ELF-1 (cell line): ENCODE results near the gene SPPL2A.

Source experiments
- DNase-seq: peaks from one replicate; pipeline ENCODE4 v3.0.0-alpha.2; 2016; ENCODE audit warnings: low read depth, low spot score

Gene SPPL2A

DNA sequence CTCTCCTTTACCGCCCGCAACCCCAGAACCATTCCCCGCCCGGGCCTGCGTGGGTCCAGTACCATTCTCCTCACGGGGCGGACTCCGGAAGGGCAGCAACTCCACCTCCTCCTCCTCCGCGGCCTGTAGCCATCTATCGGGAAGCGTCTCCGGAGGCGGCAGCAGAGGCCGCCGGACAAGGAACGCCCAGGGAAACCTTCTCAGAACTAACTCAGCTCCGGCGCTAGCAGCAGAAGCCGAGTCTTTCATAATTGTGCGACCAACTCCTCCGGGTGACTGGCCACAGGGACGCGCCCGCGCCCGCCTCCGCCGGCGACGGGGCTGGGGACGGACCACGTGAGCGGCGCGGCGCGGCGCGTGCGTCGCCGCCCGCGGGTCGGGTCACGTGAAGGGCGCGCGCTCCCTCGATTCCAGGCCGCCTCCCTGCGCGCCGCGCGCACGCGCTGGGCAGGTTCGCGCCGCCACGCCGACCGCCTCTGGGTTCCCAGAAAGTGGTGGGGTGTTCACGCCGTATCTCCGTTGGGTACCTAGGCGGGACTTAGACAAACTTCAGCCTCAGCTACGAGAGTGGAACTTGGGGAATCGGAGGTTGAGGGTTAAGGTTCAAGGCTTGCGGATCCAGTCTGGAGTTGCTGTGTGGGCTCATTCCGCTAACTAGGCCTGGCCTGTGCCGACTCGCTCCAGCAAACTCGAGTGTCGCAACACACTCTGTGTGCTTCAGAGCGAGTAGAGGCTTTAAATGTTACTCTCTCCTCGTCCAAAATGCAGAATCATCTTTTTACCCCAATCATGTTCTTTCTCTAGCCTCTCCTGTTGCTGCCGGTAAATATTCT is 78.8 kb downstream of the SPPL2A start, which contains the start of gene TRPM7:
Gene TRPM7 (minus strand): TSS at position 329 of the 833 bp plus-strand sequence. CDS start 264 bp downstream, at position 65.
- DNase-seq: peak; percentile 90

DNA sequence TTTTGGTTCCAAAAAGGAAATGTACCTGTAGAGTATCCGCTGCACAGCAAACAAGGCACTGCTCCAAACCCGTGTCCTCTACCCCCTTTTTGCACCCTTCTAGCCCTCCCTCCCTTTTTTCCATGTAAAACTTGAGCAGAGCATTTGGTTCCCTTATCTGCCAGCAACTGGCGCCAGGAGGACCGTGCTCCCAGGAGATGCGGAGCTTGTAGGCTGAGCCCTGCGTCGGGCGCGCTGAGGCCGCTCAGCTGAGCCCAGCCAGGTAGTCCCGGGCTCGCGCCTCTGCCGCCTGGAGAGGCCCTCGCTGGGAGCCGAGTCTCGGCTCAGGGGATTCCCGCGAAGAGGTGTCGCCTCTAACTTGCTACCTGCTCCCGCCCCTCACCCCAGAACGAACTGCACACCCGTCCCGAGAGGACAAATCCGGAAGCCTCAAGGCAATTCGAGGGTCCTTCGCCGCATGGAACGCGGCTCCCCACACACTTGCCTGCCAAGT is 79.5 kb downstream of the SPPL2A start:
- peak; percentile 83 for DNase-seq

DNA sequence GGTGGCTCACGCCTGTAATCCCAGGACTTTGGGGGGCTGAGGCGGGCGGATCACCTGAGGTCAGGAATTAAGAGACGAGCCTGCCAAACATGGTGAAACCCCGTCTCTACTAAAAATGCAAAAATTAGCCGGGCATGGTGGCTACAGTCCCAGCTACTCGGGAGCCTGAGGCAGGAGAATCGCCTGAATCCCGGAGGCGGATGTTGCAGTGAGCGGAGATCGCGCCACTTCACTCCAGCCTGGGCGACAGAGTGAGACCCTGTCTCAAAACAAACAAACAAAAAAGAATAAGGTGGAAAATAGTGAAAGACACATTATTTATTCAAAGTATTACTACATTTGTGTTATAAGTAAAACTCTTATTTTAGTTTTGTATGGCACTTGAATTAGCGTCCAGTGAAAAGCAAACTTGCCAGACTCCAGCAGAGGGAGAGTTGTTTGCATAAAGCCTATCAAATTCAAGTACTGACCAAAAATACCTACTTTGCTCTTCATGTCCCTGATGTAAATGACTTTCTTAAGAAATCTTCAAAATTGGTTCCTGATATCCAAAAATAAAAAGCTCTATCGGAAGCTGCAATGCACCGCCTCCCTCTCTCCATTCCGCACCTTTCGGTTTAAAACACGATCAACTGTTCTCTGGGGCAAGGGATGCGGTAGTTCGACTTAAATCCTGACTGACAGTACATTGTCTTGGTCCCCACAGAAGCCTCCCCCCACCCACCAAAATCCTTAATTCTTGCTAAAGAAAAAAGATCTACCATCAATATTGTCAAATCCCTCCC is 80.1 kb downstream of the SPPL2A start:
- DNase-seq: peak; percentile 40

DNA sequence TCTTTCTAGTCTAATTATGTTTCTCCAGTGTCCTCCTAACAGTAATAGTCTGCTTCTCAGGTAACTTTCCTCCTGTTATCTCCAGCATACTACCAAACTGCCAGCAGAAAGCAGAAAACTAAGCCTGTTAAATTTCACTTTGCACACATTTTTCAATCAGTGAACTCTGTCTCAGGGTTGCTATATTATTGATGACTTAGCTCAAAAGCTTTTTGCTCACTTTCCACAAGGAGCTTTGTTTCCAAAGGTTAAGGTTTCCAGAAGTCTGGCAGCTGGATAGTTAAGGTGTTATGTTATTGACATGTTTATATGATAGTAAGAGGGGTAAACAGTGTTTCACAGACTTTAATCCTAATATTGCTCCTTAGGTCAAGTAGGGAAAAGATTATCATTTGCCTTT is 84.0 kb downstream of the SPPL2A start:
- no peak for DNase-seq

DNA sequence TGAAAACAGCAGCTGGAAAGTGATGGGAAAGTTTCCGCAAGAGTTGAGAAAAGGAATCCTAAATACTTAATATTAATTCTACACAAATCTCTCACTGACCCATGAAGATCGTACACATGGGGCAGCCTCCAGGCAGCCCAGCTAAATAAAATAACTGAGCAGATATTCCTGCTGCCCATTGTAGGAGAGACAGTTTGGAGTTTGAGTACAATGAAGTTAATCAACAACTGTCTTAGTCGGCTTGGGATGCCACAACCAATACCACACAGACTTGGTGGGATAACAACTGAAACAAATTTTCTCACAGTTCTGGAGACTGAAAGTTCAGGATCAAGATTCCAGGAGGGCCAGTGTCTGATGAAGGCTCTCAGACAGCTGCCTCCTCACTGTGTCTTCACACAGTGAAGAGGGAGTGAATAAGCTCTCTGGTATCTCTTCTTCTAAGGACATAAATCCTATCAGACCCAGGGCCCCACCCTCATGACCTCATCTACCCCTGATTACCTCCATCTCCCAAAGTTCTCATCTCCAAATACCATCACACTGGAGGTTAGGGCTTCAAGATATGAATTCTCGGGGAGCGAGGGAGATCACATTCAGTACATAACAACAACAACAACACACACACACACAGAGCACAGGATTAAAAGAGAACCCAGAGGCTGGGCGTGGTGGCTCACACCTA is 88.6 kb downstream of the SPPL2A start:
- peak; percentile 44 for DNase-seq

DNA sequence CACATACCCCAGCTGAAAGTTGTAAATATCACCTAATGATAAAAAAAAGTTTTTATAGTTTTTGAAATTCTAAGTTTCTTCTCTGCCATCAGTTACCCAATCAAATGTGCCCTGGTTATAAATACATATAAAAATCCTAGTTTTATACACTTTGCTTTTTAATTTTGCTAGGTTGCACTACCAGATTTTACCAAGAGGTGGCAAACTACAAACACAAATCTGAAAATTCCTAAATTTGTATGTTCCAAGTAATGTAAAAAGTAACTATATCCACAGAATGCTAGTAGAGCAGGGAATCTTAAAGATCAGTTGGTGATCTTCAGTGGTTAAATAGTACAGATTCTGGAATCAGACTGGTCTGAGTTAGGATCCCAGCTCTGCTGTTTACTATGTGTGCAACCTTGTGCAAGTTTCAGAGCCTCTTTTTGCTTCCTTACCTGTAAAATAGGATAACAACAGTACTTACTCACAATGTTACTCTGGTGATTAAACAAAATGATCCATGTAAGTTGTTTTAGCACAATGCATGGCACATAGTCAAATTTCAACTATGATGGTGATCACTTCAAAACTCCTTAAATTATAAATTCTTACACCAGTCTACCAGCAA is 89.9 kb downstream of the SPPL2A start:
- DNase-seq: no peak

DNA sequence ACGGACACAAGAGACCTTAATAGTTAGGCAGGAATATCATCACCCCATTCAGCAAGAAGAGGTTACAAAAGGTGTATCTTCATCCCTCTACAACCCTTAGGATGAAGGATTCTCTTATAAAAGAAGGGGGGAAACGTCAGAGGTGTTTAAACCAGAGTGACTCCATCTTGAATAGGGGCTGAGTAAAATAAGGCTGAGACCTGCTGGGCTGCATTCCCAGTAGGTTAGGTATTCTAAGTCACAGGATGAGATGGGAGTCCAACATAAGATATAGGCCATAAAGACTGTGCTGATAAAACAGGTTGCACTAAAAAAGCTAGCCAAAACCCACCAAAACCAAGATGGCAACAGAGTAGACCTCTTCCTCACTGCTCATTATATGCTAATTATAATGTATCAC is 95.4 kb downstream of the SPPL2A start:
- no peak for DNase-seq

DNA sequence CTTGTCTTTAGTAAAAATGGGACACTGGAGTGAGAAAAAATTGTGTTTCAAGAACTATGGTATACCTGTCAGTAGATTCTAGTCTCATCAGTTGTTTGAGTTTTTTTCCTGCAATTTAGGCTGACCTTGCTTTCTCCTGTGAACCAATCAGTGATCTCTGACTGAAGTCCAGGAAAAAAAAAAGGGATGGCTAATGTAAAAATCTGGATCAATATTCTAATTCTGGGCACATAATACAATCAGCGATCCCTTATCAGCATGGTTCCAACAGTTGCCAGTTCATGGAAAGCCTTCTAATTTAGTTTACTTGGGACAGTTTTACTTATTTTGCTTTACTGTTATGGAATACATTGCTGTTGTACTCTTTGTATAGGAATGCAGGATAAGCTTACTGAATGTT is 95.9 kb downstream of the SPPL2A start:
- no peak for DNase-seq

DNA sequence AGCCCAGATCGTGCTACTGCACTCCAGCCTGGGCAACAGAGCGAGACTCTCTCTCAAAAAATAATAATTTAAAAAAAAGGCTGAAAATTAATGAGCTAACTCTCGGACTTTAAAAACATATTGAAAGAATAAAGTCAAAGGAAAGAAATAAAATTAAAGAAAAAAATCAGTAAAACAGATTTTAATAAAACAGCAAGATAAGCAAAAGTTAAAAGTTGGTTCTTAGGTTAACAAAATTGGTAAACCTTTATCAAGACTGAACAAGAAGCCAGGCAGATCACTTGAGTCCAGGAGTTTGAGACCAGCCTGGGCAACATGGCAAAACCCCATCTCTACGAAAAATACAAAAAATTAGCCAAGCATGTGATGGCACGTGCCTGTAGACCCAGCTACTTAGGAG is 99.6 kb downstream of the SPPL2A start:
- DNase-seq: no peak

DNA sequence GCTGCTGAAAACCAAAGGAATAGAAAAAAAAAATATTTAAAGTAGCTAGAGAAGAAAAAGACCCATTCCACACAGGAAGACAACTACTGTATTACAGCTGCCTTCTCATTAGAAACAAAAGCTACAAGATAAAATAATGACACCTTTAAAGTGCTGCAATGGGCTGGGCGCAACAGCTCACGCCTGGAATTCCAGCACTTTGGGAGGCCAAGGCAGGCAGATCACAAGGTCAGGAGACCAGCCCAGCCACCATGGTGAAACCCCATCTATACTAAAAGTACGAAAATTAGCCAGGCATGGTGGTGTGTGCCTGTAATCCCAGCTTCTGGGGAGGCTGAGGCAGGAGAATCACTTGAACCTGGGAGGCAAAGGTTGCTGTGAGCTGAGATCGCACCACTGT is 110.0 kb downstream of the SPPL2A start:
- DNase-seq: no peak

DNA sequence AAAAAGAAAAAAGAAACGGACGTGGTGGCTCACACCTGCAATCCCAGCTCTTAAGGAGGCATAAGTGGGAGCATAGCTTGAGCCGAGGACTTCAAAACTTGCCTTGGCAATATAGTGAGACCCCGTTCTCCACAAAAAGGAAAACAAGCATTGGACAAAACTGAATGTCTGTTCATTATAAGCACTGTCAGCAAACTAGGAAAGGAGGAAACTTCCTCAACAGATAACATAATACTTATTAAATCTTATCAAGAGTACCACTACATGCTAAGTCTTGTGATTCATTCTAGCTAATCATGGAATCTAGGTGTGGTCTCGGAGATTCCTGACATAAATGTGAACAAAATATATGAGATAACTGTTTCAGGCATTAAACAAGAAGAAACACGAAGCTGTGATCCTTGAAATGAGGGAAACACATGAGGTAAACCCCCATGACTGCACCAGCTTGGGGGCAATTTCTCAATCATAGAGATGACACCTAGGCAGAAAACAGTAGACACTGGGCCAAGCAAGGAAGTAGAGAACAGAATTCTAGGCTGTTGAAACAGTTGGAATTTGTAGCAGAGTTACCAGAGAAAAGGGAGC is 112.3 kb downstream of the SPPL2A start:
- DNase-seq: no peak

DNA sequence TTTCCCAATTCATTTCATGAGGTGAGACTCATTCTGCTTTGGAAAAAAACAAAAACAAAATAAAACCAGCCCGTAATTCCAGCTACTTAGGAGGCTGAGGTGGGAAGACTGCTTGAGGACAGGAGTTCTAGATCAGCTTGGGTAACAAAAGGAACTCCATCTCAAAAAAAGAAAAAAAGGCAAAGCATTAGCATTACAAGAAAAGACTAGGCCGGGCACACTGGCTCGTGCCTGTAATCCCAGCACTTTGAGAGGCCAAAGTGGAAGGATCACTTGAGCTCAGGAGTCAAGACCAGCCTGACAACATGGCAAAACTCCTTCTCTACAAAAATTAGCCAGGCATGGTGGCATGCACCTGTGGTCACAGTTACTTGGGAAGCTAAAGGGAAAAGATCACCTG is 112.8 kb downstream of the SPPL2A start:
- peak; percentile 59 for DNase-seq
